ENCODE data around the gene CCR8.
"Not testable (repeated sequence)": the region's sequence is repeated elsewhere in the genome, so short reads cannot be mapped to it uniquely, and the experiment has no call there.

CCR8 gene

DNA sequence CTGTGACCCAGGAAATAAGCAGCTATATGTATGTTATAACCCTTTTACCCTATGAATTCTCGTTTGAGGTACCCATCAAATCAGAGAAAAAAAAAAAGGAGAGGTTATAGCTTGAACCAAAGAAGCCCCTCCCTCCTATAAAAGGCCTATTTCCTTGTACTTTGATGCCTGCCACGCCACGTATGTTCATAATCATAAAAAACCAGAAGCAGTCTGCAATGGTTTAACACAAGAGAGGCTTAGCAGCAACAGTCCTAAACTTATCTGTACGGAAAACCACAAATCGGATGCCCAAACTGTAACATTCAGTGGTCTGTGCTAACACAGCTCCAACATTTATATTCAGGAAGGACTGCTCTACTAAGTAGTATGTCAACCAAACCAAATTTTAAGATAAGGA, 21.2 kb downstream of the CCR8 start:
- H3K27ac ChIP-seq: no peak overlapping the region
- TF ChIP-seq ZFX (IDR thresholded peaks at IDR 0.05; ENCODE audit: borderline replicate concordance): no peak
- TF ChIP-seq, protein P1, sequence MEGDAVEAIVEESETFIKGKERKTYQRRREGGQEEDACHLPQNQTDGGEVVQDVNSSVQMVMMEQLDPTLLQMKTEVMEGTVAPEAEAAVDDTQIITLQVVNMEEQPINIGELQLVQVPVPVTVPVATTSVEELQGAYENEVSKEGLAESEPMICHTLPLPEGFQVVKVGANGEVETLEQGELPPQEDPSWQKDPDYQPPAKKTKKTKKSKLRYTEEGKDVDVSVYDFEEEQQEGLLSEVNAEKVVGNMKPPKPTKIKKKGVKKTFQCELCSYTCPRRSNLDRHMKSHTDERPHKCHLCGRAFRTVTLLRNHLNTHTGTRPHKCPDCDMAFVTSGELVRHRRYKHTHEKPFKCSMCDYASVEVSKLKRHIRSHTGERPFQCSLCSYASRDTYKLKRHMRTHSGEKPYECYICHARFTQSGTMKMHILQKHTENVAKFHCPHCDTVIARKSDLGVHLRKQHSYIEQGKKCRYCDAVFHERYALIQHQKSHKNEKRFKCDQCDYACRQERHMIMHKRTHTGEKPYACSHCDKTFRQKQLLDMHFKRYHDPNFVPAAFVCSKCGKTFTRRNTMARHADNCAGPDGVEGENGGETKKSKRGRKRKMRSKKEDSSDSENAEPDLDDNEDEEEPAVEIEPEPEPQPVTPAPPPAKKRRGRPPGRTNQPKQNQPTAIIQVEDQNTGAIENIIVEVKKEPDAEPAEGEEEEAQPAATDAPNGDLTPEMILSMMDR (IDR thresholded peaks at IDR 0.05): no peak

DNA sequence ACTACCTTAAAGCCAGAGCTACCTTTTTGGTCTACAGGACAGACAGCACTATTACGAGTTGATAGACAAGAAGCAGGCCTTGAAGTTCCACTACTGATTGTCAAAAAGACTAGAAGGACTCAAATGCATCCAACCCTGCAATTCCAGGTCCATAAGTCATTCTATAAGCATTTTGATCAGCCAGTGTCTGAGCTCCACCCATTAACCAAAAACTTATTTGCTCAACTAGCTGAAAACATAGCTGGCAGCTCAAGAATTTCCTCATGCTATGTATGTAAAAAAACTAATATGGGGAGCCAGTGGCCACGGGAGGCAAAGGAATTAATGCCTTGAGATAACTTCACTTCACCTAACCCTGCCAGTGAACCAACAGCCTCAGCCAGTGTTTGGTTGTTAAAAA, 21.6 kb downstream of the CCR8 start:
- H3K27ac ChIP-seq: not testable (repeated sequence)

DNA sequence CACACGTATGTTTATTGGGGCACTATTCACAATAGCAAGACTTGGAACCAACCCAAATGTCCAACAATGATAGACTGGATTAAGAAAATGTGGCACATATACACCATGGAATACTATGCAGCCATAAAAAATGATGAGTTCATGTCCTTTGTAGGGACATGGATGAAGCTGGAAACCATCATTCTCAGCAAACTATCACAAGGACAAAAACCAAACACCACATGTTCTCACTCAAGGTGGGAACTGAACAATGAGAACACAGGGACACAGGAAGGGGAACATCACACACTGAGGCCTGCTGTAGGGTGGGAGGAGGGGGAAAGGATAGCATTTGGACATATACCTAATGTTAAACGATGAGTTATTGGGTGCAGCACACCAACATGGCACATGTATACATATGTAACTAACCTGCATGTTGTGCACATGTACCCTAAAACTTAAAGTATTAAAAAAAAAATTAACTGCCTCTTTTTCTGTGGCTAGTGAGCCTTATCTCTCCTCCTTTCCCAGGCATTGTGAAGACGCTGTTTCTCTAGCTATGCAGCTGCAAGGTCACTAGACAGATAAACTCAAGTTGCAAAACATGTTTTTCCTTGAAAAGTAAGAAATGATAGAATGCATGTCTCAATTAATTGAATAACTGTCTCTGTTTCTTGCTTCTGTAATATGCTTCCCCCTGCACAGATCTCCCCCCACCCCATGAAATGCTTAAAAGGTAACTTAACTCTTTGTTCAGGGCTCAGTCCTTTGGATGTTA, 23.8 kb downstream of the CCR8 start:
- not testable (repeated sequence) for H3K27ac ChIP-seq

DNA sequence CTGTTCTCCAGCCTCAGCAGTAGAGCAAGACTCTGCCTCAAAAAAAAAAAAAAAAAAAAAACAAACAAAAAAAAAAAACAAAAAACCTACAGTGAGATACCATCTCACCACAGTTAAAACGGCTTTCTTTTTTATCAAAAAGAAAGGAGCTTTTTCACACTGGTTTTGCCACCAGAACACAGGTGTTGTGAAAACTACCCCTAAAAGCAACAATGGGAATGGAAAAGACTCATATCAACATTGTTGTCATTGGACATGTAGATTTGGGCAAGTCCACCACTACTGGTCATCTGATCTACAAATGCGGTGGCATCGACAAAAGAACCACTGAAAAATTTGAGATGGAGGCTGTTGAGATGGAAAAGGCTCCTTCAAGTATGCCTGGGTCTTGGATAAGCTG, 28.8 kb downstream of the CCR8 start:
- TF ChIP-seq ZFX (IDR thresholded peaks at IDR 0.05; ENCODE audit: borderline replicate concordance): no peak
- TF ChIP-seq, protein P1 (IDR thresholded peaks at IDR 0.05): no peak
- no peak overlapping the region for H3K27ac ChIP-seq

DNA sequence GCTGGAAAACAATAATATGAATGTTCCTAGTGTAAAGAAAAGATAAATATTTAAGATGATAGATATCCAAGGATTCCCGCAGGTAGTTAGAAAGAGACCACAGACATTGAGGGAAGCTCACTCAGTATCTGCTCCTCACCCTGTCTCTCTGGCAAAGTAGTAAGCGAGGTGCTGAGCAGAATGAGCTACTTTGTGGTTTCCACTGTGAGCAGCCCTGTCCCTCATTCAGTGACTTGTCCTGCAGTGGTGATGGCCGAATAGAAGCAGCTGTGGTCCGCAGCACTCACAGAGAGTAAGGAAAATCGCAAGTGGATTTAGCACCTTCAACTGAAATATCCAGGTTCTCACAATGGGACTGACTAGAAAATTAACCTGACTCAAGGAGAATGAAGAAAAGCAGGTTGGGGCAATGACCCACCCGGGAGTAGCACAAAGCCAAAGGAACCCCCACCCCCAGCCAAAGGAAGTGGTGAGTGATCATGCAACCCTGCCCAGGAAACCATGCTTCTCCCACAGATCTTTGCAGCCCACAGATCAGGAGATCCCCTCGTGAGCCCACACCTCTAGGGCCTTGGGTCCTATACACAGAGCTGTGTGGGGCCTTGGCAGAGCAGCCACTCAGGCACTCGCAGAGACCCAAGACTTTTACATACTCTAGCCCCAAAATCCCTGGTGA, 31.9 kb downstream of the CCR8 start:
- TF ChIP-seq ZFX (IDR thresholded peaks at IDR 0.05; ENCODE audit: borderline replicate concordance): no peak
- TF ChIP-seq, protein P1 (IDR thresholded peaks at IDR 0.05): no peak
- H3K27ac ChIP-seq: no peak overlapping the region

DNA sequence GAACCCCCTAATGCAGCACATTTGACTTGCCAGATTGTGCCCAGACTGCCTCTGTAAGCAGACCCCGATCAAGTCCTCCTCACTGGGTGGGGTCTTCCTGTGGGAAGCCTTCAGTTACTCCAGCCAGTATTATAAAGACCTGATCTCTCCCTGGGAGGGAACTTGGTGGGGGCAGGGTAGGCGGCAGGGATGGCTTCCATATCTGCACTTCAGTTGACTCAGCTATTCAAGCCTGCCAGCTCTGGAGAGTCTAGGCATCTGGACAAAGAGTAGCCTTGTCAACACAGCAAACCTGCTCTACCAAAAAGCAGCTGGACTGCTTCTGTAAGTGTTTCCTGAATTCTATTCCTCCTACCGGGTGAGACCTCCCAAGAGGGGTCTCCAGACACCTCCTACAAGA, 32.7 kb downstream of the CCR8 start:
- H3K27ac ChIP-seq: no peak overlapping the region
- TF ChIP-seq ZFX (IDR thresholded peaks at IDR 0.05; ENCODE audit: borderline replicate concordance): no peak
- TF ChIP-seq, protein P1 (IDR thresholded peaks at IDR 0.05): no peak

DNA sequence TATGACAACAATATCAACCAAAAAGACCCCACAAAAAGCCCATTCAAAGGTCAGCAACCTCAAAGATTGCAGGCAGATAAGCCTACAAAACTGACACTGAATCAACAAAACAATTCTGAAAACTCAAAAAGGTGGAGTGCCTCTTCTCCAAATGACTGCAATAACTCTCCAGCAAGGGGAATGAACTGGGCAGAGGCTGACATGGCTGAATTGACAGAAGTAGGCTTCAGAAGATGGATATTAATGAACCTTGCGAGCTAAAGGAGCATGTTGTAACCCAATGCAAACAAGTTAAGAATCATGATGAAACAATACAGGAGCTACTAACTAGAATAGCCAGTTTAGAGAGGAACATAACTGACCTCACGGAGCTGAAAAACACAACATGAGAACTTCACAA, 33.3 kb downstream of the CCR8 start:
- H3K27ac ChIP-seq: no peak overlapping the region
- no peak for TF ChIP-seq ZFX (IDR thresholded peaks at IDR 0.05; ENCODE audit: borderline replicate concordance)
- TF ChIP-seq, protein P1 (IDR thresholded peaks at IDR 0.05): no peak

DNA sequence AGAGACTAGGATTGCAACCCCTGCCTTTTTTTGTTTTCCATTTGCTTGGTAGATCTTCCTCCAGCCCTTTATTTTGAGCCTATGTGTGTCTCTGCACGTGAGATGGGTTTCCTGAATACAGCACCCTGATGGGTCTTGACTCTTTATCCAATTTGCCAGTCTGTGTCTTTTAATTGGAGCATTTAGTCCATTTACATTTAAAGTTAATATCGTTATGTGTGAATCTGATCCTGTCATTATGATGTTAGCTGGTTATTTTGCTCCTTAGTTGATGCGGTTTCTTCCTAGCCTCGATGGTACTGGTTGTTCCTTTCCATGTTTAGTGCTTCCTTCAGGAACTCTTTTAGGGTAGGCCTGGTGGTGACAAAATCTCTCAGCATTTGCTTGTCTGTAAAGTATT, 40.9 kb downstream of the CCR8 start:
- not testable (repeated sequence) for H3K27ac ChIP-seq

DNA sequence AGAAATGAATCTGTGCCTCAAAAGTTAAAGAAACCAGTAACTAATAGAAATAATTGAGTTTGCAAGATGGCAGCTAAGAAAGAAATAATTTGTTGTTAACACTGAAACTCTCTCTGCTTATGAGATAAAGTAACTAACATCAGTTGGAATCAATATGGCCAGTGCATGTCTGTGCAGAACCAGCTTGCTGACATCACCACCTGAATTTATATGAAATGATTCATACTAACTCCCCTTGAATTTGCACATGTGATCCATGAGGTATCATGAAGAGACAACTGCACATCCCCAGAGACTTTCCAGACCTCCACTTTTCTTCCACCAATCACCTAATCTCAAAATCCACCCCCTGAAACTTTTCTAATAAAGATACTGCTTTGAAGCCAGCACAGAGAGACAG, 43.3 kb downstream of the CCR8 start:
- no peak for TF ChIP-seq ZFX (IDR thresholded peaks at IDR 0.05; ENCODE audit: borderline replicate concordance)
- TF ChIP-seq, protein P1 (IDR thresholded peaks at IDR 0.05): no peak
- no peak overlapping the region for H3K27ac ChIP-seq

All from 22Rv1 (cell line).